ENCODE results near the gene BCKDHA. TPM values are rescaled to one million over a fixed set of nuclear protein-coding genes. Genes with fewer than 3 reads are reported as not detected.

The BCKDHA gene
- total and polyA plus RNA-seq, 9 of the 15 experiments (the other 6 are each of a cell fraction or from before 2014, with no cell fraction given), result 4.5 to 52.5 (median 14.1) TPM

DNA sequence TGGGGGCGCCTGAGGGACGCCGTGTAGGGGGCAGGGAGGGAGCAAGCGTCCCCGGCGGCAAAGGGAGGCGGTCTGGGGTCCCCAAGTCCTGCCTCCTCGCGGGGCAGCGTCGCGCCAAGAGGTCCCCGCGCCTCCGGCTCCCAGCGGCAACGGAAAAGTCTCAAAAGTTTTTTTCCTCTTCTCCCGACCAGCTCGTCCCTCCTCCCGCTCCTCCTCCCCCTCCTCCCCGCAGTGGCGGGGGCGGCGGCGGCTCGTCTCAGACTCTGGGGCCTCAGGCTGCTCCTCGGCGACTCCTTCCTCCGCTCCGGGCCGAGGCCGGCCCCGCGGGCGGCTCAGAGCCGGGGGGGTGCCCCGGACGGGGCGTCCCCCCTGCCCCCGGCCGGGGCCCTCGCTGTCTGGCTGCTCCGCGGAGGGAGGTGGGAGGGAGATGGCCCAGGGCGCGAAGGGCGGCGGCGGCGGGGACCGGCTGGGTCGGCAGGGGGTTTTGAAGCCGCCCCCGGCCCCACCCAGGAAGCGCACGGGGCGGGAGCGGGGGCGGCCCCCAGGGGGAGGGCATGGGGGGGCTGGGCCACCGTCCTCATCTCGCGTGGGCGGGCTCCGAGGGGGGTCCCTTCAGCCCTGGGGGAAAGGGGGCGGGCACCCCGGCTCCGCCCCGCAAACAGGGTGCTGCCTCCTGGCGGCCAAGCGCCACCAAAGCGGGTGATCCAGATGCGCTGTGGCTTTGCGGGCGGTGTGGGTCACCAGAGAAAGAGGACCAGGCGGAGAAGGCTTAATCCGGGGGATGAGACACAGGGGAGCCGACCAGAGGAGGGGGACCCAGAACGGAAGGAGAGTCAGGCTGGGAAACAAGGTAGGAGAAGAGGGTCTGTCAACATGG lies 43.9 kb upstream of the BCKDHA start, which contains the start of gene TGFB1 (continued):
- 0 out of 2 replicates have a peak, but pooled peaks have one; percentile 54 for TF ChIP-seq ZBTB26 (CRISPR knock-in tag; IDR thresholded peaks at IDR 0.05)
- no peak; the same call in 1 of the 2 replicates for TF ChIP-seq BHLHE40 (IDR thresholded peaks at IDR 0.05; ENCODE audit: low read length)
- no peak for TF ChIP-seq NFXL1 (CRISPR knock-in tag; IDR thresholded peaks at IDR 0.05)
- TF ChIP-seq RHOXF2B (CRISPR knock-in tag; conservative IDR thresholded peaks at IDR 0.05), result no peak
- TF ChIP-seq STAT5B (CRISPR knock-in tag; IDR thresholded peaks at IDR 0.05), result no peak
- TF ChIP-seq ZNF696 (CRISPR knock-in tag; conservative IDR thresholded peaks at IDR 0.05), result no peak
- peak; percentile 94 for TF ChIP-seq ZBTB1 (CRISPR knock-in tag; IDR thresholded peaks at IDR 0.05; ENCODE audit: borderline replicate concordance, low read depth)
- no peak for TF ChIP-seq SREBF1 (IDR thresholded peaks at IDR 0.05; ENCODE audit: borderline replicate concordance, low read depth, low read length)
- TF ChIP-seq ZBTB17 (CRISPR knock-in tag; IDR thresholded peaks at IDR 0.05), result no peak
- TF ChIP-seq ARHGAP35 (IDR thresholded peaks at IDR 0.05; ENCODE audit: partially characterized antibody), result no peak
- TF ChIP-seq EHMT2 (IDR thresholded peaks at IDR 0.05), result no peak
- TF ChIP-seq, protein P1, sequence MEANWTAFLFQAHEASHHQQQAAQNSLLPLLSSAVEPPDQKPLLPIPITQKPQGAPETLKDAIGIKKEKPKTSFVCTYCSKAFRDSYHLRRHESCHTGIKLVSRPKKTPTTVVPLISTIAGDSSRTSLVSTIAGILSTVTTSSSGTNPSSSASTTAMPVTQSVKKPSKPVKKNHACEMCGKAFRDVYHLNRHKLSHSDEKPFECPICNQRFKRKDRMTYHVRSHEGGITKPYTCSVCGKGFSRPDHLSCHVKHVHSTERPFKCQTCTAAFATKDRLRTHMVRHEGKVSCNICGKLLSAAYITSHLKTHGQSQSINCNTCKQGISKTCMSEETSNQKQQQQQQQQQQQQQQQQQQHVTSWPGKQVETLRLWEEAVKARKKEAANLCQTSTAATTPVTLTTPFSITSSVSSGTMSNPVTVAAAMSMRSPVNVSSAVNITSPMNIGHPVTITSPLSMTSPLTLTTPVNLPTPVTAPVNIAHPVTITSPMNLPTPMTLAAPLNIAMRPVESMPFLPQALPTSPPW (CRISPR knock-in tag; IDR thresholded peaks at IDR 0.05), result peak; percentile 100
- TF ChIP-seq, protein P2, sequence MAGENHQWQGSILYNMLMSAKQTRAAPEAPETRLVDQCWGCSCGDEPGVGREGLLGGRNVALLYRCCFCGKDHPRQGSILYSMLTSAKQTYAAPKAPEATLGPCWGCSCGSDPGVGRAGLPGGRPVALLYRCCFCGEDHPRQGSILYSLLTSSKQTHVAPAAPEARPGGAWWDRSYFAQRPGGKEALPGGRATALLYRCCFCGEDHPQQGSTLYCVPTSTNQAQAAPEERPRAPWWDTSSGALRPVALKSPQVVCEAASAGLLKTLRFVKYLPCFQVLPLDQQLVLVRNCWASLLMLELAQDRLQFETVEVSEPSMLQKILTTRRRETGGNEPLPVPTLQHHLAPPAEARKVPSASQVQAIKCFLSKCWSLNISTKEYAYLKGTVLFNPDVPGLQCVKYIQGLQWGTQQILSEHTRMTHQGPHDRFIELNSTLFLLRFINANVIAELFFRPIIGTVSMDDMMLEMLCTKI (IDR thresholded peaks at IDR 0.05; ENCODE audit: partially characterized antibody), result no peak
- no peak for TF ChIP-seq FOS (IDR thresholded peaks at IDR 0.05; ENCODE audit: extremely low read depth, insufficient read length)
- TF ChIP-seq NFYB (IDR thresholded peaks at IDR 0.05; ENCODE audit: extremely low read depth, insufficient read length), result no peak
- TF ChIP-seq CUX1 (CRISPR knock-in tag; IDR thresholded peaks at IDR 0.05), result no peak

Measured in K562 (cell line).